Chondrocyte (in vitro differentiated cells): ENCODE results near the gene ARL5A. TPM values are rescaled to one million over a fixed set of nuclear protein-coding genes. Genes with fewer than 3 reads are reported as not detected.

Source experiments
- DNase-seq: peaks from one replicate; pipeline ENCODE4 v3.0.0; 2021; ENCODE audit warnings: mixed read lengths, low spot score
- H3K27ac Mint-ChIP-seq: one replicate; pipeline ENCODE4 v1.8.0; 2021; ENCODE audit warnings: mild to moderate bottlenecking, moderate library complexity, mixed read lengths; ENCODE audit not compliant: unreplicated experiment
- H3K27me3 Mint-ChIP-seq: 2 replicates; pipeline ENCODE4 v1.8.0; 2021; ENCODE audit warnings: low read depth, mixed read lengths
- H3K36me3 Mint-ChIP-seq: 2 replicates; pipeline ENCODE4 v1.8.0; 2021; ENCODE audit warnings: low read depth, mixed read lengths
- H3K4me1 Mint-ChIP-seq: 2 replicates; pipeline ENCODE4 v1.8.0; 2021; ENCODE audit warnings: low read depth, mild to moderate bottlenecking, mixed read lengths
- H3K4me3 Mint-ChIP-seq: one replicate; pipeline ENCODE4 v1.8.0; 2021; ENCODE audit warnings: mild to moderate bottlenecking, moderate library complexity, mixed read lengths; ENCODE audit not compliant: unreplicated experiment
- H3K9me3 Mint-ChIP-seq: 2 replicates; pipeline ENCODE4 v1.8.0; 2021; ENCODE audit warnings: low read depth, mixed read lengths
- total RNA-seq: library from RNA; stranded (reverse); gene quantifications from 3 replicates; pipeline ENCODE4 v1.2.1, GENCODE V29; 2021
- TF ChIP-seq, protein P1 (sequence below): fragments of 200-600 bp; sonication (generic); IDR thresholded peaks from 2 replicates; pipeline ENCODE4 v1.5.0; 2021; ENCODE audit warnings: antibody characterized with exemption, mild to moderate bottlenecking, moderate library complexity

Gene ARL5A
- total RNA-seq, 1 donor from 2014 or later, result 39.8 TPM

DNA sequence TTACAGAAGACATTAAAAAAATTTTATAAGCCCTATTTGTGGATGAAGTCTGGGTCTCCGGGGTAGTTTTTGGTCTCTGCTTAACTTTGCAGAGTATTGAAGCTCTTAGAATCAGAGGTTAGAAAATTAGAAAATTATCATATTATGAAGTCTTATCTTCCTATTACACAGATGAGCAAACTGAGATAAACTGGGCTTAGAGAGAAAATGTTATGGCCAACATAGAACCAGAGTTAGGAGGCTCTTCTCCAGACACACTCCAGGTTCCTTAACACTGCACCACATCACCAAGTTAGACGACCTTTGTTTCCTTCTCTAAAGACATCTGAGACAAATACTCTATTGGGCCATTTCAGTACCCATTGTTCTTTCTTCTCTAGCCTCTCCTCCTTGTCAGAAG lies 57.2 kb downstream of the ARL5A start:
- peaks cover 31% of the 10 kb centered on the region for H3K4me1 Mint-ChIP-seq
- no peak for DNase-seq
- peaks cover 2% of the 10 kb centered on the region for H3K9me3 Mint-ChIP-seq
- H3K27ac Mint-ChIP-seq, result no peak overlapping the region
- no peaks in the 10 kb centered on the region for H3K27me3 Mint-ChIP-seq
- no peak overlapping the region for H3K4me3 Mint-ChIP-seq
- TF ChIP-seq, protein P1, sequence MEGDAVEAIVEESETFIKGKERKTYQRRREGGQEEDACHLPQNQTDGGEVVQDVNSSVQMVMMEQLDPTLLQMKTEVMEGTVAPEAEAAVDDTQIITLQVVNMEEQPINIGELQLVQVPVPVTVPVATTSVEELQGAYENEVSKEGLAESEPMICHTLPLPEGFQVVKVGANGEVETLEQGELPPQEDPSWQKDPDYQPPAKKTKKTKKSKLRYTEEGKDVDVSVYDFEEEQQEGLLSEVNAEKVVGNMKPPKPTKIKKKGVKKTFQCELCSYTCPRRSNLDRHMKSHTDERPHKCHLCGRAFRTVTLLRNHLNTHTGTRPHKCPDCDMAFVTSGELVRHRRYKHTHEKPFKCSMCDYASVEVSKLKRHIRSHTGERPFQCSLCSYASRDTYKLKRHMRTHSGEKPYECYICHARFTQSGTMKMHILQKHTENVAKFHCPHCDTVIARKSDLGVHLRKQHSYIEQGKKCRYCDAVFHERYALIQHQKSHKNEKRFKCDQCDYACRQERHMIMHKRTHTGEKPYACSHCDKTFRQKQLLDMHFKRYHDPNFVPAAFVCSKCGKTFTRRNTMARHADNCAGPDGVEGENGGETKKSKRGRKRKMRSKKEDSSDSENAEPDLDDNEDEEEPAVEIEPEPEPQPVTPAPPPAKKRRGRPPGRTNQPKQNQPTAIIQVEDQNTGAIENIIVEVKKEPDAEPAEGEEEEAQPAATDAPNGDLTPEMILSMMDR, result no peak
- peaks cover 10% of the 10 kb centered on the region for H3K36me3 Mint-ChIP-seq

DNA sequence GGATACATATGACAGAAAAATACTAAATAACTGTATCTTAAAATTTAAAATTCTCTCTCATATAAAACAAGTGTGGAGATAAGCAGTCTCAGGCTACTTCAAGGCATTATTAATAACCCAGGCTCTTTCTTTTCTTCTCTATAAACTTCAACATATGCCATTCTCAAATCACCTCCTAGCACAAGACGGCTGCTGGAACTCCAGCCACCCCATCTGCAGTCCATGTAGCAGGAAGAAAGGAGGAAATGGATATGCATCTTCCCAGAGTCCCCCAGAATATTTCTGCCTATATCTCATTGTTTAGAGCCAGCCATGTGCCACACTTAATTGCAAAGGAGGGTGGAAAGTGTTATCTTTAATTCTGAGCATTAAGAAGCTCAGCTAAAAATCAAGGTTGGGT lies 58.6 kb downstream of the ARL5A start:
- DNase-seq, result no peak
- no peaks in the 10 kb centered on the region for H3K27me3 Mint-ChIP-seq
- H3K9me3 Mint-ChIP-seq, result peaks cover 2% of the 10 kb centered on the region
- no peak overlapping the region for H3K4me3 Mint-ChIP-seq
- TF ChIP-seq, protein P1, result no peak
- H3K36me3 Mint-ChIP-seq, result peaks cover 10% of the 10 kb centered on the region
- H3K27ac Mint-ChIP-seq, result no peak overlapping the region
- peaks cover 29% of the 10 kb centered on the region for H3K4me1 Mint-ChIP-seq

DNA sequence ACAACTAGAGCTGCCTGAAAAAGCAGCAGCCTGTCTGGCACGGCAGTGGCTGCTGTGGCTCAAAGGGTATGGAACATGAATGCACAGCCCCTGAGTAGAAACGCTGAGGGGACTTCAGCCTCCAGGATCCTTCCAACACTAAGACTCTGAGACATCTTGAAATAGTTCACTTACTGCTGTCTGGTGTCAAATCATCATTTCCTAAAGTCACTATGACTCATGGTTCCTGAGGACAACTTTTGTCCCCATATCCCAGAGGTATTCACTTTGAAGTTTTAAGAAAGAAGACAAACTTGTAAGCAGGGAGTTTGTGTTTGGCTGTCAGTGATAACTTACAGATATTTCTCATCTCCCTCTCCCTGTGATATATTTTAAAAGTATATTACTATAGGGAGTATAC lies 60.7 kb downstream of the ARL5A start:
- Mint-ChIP-seq H3K9me3 (peaks cover 2% of the 10 kb centered on the region), H3K27me3 (no peaks in the 10 kb centered on the region), H3K4me1 (peaks cover 24% of the 10 kb centered on the region), H3K4me3 (no peak overlapping the region), H3K36me3 (peaks cover 15% of the 10 kb centered on the region), H3K27ac (no peak overlapping the region)
- no peak for DNase-seq
- TF ChIP-seq, protein P1, result no peak

DNA sequence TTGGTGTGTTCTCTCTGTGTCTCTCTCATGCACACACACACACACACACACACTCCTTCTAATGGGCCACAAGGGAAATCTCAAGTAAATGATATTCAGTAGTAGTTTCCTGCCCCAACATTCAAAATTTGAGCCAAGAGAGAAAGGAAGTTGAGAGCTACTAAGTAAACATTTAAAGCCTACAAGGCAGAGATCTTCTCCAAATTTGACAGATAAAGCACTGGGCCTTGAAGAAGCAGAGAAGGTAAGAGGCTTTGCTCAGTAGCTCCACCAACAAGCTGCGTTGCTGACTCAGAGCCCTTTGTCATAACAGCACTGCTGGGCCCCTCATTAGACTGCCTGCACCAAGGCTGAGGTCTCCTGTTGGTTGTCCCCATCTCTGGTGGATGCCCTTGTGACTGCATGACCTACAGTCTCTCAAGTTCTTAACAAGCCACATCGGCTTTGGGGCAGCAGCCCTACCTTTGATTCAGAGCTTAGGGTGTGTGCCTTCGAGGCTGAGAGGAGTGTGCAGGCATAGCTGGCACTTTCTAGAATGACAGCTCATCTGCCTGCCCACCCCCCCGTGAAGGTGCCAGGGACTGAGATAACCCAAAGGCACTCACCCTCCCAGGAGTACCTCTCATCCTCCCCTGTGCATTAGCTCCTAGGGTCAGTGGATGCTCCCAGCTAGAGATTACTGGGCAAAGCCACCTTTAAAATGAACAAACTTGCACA lies 61.6 kb downstream of the ARL5A start:
- Mint-ChIP-seq H3K36me3 (peaks cover 11% of the 10 kb centered on the region), H3K4me1 (peaks cover 24% of the 10 kb centered on the region), H3K27ac (no peak overlapping the region), H3K4me3 (no peak overlapping the region), H3K27me3 (no peaks in the 10 kb centered on the region), H3K9me3 (peaks cover 2% of the 10 kb centered on the region)
- TF ChIP-seq, protein P1, result no peak
- no peak for DNase-seq

DNA sequence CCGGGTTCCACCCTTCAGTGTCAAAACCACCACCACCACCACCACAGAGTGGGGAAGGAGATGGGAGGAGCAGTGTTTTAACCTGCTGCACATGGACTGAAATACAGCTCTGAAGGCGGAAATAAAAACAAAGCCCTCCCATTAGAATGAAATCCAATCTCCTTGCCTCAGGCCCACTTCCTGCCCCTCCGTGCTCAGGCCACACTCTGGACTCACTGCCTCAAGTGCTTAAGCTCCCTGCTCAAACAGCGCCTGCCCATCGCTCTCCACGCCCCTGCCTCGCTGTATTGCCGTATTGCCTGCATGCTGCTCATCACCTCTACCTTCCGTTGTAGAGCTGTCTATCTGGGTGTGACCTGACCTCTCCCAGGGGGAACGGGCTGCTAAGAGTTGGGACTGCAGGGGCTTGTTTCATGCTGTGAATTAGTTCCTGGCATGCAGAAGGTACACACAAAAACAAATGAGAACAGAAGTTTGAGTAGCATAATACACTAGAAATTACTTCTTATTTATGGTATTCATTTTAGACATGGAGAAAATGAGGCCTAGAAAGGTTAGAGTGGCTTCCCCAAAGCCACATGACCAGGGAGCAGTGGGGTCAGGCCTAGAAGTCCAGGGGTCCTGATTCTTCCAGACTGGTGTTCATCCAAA lies 62.3 kb downstream of the ARL5A start:
- DNase-seq, result no peak
- H3K27ac Mint-ChIP-seq, result peak overlapping the region; percentile 39

More for the DNA sequence above, 62.3 kb downstream of the ARL5A start:
- H3K4me1 Mint-ChIP-seq, result peaks cover 24% of the 10 kb centered on the region
- H3K36me3 Mint-ChIP-seq, result peaks cover 14% of the 10 kb centered on the region
- no peak overlapping the region for H3K4me3 Mint-ChIP-seq
- peaks cover 2% of the 10 kb centered on the region for H3K9me3 Mint-ChIP-seq
- TF ChIP-seq, protein P1, result no peak
- no peaks in the 10 kb centered on the region for H3K27me3 Mint-ChIP-seq
